GM19324 (cell line): ENCODE data around the gene RARB.

ENCODE experiments used
- ATAC-seq: cut with Tn5 transposase; IDR thresholded peaks from one replicate; pipeline ENCODE4 v1.9.1; 2021; ENCODE audit warnings: mild to moderate bottlenecking, moderate library complexity; ENCODE audit not compliant: unreplicated experiment, low FRiP score

RARB gene

DNA sequence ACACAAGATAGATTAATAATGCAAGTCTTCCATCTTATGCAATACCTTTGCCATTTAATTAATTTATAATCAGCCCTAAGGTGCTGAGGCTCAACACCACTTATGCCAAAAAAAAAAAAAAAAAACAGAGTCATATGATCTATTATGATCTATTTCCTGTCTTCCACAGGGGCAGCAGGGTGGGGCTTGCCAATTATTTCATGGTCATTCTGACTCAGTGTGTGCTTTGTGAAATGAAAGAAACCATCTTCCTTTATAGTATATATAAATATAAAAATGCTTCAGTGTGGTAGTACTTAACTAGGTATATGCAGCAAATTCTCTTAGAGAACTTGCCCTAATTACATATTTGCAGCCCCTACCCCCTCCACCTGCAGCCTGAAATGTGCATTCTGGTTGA, 7.2 kb upstream of the RARB start:
- no peak for ATAC-seq

DNA sequence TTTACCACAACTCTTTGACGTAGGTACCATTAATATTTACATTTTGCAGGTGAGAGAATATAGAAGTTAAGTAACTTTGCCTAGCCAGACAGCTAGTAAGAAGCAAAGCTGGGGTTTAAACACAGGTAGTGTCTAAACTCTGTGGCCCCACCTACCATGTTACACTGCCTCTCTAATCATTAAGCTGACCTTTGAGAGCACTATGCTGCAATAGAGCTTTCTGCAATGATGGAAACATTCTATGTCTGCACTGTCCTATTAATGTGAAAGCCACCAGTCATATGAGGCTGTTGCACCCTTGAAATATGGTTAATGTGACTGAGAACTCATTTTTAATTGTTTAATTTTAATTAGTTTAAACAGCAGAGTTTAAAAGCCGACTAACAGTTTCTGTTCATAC, 6.3 kb upstream of the RARB start:
- ATAC-seq: no peak

DNA sequence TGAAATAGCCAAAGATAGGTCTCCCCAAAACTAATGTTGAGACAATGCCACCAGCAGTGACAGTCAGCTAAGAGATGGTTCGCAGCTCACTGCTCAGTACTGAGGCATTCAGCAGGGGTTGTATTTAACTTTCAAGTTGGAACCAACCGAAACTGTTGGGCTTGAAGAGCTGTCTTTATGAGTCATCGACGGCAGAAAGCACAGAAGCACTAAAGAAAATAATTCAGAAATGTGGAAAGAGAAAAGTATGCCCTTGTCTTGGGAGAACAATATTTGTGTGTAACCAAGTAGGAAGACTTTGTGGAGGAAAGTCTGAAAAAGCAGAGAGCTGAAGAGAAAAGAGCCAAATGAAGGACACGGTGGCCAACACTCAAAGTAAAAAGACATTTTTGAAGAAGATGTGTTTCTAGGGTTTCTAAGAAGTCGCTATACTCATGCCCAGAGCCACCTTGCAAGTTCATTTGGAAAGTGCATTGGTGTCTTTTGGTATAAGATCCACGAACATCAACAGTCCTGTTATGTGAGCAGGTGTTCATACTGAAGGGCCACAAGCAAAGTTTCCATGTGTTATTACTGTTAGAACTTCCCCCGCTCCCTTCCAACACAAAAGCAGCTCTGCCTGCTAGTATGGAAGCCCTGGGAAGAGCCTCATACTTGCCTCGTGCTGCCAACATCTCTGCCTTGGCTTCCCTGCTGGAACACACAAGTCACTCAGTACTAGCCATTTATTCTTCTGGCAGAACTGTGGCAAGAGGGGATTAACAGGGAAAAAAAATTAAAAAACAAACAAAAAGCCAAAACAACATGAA, 4.1 kb upstream of the RARB start:
- ATAC-seq: no peak

DNA sequence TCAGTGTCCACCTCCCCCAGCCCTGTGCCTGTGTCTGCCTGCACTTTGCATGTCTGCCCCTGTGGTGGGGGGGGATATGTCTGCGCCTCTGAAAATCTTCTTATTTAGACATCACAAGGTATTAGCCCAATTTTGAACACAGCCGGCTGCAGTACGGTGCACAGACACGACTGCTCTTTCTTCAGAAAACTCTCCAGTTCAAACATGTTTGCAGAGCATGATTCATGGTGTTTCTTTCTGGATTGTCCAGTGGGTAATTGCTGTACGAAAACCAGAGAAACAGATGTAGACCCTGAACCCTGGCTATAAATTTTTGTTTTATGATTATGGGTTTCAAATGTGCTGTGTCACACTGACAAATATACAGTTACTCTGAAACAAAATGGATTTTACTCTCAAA, 3.4 kb upstream of the RARB start:
- no peak for ATAC-seq

DNA sequence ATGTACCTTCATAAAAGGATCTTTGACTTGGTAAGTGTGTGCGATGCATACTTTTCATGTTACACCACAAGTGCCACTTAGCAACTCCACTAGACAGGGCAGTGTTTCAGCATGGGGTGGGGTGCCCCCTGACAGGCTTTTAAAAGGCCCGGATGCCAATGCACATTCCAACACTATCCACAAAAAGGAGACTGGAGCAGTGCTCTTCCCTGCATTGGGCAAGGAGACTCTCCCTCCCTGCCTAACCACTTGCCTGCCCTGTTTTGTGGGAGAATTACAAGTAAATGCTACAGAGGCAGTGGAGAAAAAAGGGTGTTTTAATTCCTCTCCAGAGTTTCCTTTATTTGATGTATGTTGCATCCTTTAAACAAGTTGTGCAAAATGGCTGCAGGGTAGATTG, 1.7 kb upstream of the RARB start:
- no peak for ATAC-seq

DNA sequence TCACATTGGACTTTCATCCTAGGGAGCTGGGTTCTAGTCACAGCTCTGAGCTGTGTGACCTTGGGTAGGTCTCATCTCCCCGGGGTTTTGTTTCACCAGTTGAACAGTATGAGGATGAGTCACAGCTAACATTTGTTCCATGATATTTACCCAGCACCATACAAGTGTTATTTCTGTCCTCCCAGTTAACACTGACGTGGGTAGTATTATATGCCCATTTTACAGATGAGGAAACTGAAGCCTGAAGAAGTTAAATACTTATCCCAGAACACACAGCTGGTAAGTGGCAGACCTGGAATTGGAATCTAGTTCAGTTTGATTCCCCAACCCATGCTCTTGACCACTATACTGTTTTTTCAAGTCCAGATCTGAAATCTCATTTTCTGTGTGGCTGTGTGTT, 908 bp upstream of the RARB start:
- no peak for ATAC-seq

DNA sequence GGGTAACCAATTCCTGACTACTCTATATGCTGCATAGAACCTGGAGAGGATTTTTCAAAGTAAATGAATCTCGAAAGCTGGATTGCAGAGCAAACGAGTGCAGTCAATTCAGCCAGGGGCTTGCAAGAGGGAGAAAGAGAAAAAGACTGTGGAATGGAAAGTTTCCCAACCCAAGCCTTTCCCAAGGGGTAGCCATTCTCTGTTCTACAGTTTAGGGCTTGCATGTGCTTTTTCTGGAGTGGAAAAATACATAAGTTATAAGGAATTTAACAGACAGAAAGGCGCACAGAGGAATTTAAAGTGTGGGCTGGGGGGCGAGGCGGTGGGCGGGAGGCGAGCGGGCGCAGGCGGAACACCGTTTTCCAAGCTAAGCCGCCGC, 511 bp upstream of the RARB start:
- ATAC-seq: no peak

DNA sequence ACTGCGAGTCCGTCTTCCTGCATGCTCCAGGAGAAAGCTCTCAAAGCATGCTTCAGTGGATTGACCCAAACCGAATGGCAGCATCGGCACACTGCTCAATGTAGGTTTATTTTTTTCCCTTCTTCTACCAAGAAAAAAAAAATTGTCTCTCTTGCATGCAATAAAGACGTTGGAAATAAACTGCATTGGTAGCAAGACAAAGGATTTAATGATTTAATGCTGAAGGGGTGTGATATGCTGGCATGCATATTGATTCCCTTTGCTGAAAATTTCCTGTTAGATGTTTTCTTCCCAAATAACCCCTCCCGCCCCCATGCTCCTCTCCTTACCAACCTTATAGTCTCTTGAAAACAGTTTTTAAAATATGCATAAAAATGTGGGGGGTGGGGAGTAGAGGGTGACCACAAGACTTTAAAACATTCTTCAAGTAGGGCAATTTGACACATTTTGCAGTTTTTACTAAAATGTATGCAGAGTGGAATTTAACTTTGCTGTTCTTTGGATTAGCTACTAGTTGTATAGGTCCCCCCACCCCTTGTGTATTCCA, 799 bp downstream of the RARB start:
- no peak for ATAC-seq

DNA sequence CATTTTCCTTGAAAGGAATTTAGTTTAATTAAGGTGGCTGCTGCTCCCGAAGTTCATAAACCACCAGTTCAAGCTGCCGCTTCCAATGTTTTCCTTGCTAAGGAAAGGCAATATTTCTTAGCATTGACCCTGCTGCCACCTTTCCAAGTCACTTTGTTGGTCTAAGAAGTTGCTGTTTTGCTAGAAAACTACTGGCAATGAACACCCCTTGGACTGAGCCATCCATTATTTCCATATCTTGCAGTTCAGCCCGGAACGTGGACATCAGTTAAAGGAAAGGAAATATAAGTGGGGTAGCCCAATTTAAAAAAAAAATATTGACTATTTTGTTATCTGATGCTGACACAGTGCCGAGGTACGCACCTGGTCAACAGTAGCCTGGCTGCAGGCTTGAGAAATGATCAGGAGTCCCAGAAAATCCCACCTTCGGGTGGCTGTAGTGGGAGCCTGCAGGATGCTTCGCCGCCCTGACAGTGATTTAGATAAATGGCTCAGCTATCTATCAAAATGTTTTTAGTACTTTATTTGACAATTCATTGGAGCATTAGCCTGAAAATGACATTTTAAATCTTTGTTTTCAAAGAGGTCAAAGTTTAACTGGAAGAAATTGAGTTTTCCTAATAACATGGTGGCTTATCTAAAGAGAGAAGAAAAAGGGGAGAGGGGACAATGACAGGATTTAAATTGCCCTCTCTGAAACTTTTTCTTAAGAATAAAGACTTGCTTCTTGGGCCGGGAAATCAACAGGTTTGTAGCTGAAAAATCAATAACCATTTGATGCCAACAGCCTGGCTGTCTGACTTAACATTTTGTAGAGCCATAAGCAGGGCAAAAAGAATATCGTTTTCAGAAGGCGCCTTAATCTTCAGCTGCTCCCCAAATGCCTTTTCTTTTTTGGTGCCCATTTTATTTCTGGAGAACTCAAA, 1.6 kb downstream of the RARB start:
- no peak for ATAC-seq

DNA sequence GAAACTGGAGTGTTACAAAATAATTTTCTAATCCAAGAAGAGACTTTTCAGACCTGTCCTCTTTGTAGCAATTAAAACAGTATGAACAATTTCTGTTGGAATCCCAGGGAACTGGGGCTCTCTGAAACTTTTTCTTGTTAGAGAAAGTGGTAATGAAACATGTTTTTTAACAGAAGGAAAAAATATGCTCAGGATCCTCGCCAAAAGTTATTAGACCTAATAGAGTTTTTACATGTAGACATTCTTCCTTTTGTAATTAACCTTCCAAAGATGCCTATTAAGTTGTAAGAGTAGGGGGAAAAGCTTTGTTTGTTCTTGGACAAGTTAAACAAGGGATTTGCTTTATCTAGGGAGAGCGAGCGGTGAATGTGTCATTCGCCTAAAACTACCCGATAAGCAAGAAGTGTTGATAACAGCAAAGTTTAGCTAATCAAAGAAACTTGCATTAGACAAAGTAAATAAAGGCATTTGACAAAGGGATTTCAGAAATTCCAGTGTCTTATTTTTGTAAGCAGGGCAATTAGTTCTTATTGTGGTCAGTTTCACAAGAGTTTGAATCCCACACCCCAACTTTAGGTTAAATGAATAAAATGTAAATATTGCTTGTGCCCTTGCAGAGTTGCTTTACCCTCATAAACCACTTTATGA, 2.3 kb downstream of the RARB start:
- no peak for ATAC-seq

DNA sequence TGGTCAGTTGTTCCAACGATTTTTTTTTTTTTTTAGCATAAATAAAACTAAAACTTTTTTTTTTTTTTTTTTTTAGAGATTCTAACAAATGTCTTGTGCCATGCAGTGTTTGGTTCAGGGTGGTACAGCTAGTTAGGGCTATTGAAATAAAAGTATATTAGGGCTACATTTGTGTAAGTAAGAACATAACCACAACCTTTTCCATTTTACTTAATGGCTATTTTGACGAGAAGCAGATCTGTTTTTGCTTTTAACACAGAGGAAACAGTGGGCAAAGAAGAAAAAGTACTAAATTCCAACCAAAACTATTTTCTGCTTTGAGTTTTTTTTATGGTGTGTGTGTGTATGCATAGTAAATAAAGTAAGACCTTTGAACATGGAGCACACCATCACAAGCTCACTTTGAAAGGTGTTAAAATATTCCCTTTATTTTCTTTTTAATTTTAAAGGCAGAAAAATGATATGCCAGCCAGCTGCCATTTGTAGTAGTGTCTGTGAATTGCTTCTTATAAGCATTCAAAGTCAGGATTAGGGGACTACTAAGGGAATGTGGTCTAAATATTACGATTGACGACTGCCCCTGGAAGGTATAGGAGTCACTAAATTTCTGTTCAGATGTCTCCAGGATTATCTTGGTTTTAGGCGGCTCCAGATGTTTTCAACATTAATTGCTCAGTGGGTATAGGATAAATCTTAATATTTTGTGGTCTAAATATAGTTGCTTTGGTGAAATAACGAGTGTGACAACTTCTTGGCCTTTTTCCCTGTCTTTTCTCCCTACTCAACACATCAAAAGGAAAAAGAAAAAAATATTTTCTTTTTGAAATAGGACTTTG, 3.1 kb downstream of the RARB start:
- no peak for ATAC-seq

DNA sequence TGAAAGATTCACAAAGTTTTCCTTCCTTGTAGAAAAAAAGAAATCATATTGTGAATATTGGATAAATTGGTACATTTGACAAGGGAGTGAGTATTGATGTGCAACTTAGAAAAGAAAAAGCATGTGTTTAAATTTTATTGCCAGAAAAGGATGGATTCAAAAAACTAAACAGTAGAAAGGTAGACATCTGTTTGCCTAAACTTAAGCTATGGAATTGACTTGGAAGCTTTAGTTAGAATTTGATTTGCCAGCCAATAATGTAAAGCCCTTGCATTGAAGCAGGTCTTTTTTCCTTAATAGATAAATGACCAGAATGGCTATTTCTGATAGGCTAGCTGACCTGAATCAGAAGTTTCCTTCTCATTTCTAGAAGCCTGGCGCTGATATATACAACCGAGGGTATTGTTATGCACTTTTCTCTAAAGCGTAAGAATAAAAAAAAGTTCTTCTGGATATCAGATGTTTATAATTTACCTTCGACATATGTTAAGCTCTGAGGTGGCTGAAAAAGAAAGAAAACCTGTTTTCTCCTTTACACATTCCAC, 4.2 kb downstream of the RARB start:
- ATAC-seq: no peak

DNA sequence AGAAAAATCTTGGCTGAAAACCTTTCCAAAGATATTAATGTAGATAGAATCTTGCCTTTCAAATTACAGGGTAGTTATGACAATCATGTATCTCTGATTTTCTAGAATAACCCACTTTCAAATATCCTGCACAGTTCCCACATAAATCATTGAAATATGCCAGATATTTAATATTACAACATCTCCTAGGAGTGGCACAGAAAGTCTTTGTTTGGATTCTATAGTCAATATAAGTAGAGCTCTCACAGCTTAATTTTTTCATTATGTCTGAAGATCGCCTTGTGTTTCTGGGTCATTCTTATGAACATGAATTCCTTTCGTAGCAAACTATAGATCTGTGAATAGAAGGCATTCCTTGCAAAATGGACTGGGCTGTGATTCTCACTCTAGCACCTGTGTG, 5.0 kb downstream of the RARB start:
- no peak for ATAC-seq

DNA sequence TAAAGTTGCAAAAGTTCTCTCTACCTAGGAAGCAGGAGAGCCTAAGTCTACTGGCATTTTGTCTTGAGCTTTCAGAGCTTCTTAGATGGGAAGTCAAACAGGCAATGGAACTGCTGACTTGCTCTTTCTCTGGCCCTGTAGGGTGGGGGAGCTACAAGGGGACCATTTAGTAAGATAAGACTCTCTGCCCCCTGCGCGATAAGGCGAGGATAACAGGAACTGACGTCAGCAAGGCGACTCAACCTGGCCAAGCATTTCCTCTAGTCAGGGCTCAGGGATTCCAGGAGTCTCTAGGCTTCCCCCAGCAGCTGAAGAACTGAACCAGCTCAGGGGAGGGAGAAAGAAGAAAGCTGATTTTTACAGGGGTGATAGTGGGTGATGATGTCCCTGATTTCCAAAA, 5.8 kb downstream of the RARB start:
- no peak for ATAC-seq

DNA sequence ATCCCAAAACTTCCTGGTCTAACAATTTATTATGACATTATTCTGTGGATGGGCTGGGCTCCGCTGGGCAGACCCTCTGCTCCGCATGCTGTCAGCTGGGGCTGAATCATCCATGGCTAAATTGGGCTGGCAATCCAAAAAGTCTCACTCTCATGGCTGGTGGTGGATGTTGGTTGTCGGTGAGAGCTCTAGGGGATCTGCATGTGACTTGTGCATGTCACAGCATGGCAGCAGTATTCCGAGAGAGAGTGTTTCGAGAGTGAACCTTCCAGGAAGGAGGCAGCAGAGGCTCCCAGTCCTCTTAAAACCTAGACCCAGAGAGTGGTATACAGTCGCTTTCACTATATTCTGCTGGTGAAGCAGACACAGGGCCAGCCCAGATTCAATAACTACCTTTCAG, 9.9 kb downstream of the RARB start:
- ATAC-seq: no peak

DNA sequence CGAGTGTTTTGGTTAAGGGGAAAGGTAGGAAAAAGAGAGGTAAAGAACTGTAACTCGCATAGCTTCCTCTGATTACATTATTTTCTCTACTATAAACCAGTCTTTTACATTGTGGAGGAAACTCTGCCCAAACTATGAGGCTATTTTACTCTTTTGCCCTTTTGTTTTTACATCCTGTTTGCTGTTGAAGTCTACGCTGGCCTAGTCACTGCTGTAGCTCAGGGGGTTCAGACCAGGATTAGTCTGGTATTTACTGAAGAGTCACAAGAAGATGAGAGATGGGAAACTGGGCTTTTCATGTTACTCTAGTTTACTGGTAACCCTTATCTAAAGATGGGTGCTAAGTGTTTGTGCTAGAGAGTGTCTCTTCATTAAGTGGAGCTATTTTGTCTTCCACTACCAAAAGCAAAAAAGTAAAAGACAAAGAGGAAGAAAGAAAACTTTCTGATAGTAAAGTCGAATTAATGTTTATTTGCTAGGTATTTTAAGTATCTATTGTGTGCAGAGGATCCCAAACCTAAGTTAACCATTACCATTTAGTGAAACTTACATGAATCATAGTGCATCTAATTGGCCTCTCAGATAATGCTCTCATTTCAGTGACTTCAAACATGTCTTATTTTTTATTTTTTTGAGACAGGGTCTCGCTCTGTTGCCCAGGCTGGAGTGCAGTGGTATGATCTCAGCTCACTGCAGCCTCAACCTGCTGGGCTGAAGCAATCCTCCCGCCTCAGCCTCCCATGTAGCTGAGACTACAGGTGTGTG, 10.9 kb downstream of the RARB start:
- ATAC-seq: no peak

DNA sequence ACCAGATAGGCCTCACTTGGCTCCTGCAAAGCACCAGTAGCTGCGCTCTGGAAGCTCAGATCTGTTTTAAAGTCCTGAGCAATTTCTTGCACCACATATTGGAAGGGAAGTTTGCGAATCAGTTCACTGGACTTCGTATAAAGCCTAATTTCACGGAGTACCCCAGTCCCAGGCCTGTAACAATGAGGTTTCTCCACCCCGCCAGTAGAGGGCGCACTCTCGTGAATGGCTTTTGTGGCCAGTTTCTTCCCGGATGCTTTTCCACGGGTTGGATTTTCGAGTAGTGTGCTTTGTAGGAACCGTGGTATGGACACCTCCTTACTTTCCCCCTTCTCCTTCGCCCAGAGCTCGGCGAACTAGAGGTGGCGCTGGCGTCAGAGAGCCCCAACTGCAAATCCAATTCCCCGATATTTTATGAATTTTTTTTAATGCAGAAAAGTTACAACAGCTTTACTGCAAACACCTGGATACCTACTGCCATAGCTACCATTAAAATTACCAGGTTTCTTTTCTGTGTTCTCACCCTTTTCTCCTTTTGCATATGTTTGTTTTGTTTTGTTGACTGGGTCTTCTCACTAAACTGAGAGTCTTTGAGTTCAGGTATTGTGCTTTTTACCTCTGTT, 13.3 kb downstream of the RARB start:
- ATAC-seq: no peak

DNA sequence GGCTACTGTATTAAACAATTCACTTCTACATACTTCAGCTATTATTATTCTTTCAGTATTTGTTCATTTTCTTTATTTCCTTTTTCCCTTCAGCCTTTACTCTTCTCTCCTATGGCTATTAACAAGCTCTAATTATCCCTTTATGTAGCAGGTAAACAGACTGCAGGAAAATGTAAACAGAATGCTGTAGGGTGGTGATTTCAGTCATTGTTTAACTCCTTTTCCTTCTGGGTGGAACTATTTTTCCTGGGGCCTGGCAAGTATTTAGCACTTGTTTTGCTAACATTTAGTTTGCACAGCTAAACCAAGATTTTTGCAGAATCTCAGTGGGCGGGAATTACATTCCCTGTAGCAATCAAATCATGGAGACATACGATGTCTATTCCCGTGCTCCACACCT, 14.4 kb downstream of the RARB start:
- ATAC-seq: no peak

DNA sequence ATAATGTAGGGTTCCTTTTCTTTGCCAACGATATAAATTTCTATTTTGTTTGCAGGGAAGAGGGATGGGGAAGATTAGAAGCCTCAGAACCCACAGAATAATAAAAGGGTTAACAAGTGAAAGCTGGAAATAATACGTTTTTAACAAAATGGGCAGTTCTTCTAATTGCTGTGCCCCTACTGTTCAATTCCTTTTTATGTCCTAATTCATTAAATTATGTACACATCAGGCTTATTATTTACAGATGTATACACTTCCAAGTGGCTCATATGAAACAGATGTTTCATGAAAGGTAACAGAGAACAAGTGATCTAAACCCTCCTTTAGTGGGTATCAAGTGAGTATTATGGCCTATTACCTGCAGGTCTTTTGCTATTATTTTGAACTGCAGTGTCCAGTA, 16.2 kb downstream of the RARB start:
- no peak for ATAC-seq
